ENCODE measurements around the gene RRBP1. TPM values are rescaled to one million over a fixed set of nuclear protein-coding genes. Genes with fewer than 3 reads are reported as not detected.

Gene RRBP1
- total RNA-seq, 6 experiments from 2014 or later, result 273 to 331 (median 317) TPM

DNA sequence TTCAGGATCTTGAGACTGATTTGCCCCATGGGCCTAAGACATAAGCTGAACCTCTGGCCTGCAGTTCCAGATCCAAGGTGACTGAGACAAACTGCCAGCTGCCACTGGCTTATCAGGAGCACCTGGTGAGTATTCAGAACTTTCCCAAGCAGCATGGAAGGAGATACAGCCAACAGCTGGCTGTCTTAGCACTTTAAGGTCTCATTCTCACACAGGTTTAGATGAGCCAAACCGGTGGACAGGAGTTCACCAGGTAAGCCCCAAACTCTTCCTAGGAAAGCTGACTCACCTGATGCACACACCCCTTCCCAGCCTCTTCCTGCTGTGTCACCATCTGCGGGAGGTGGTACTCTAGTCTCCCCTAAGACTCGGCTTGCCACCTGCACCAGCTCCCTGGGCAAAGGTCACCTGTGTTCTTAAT, 17.9 kb upstream of the RRBP1 start, which contains the start of gene BANF2:
TSS of gene BANF2 (plus strand) at position 36 of the 421 bp plus-strand sequence. CDS start 25,060 bp downstream, outside the sequence.
- TF ChIP-seq, protein P1, sequence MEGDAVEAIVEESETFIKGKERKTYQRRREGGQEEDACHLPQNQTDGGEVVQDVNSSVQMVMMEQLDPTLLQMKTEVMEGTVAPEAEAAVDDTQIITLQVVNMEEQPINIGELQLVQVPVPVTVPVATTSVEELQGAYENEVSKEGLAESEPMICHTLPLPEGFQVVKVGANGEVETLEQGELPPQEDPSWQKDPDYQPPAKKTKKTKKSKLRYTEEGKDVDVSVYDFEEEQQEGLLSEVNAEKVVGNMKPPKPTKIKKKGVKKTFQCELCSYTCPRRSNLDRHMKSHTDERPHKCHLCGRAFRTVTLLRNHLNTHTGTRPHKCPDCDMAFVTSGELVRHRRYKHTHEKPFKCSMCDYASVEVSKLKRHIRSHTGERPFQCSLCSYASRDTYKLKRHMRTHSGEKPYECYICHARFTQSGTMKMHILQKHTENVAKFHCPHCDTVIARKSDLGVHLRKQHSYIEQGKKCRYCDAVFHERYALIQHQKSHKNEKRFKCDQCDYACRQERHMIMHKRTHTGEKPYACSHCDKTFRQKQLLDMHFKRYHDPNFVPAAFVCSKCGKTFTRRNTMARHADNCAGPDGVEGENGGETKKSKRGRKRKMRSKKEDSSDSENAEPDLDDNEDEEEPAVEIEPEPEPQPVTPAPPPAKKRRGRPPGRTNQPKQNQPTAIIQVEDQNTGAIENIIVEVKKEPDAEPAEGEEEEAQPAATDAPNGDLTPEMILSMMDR (IDR thresholded peaks at IDR 0.05), result no peak
- no peaks in the 10 kb centered on the region for H3K9me3 Mint-ChIP-seq
- no peak within 1 kb of the TSS for H3K4me3 Mint-ChIP-seq
- H3K36me3 Mint-ChIP-seq (ENCODE audit: low read depth), result no peaks in the 10 kb centered on the region
- DNase-seq, result no peak
- peaks cover 35% of the 10 kb centered on the region for H3K27me3 Mint-ChIP-seq (ENCODE audit: insufficient read depth)
- H3K27ac Mint-ChIP-seq, result no peak within 1 kb of the TSS
- no peaks in the 10 kb centered on the region for H3K4me1 Mint-ChIP-seq (ENCODE audit: low read depth)

DNA sequence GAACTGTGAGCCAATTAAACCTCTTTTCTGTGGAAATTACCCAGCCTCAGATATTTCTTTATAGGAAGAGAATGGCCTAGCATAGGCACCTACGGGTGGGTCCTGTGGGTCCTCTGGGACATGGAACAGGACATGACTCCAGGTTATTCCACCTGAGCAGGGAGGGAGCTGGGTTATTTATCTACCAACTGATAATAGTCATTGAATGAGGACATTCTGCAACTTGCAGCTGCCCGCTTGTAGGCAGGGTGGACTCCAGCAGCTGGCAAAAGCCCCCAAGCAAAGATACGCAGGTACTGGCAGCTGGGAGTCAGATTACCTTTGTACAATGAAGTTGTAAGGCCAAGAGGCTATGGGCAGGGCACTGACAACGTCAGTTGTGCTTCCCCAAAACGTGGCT, 16.3 kb upstream of the RRBP1 start:
- Mint-ChIP-seq H3K27ac (no peak overlapping the region), H3K9me3 (no peaks in the 10 kb centered on the region), H3K36me3 (ENCODE audit: low read depth) (no peaks in the 10 kb centered on the region), H3K27me3 (ENCODE audit: insufficient read depth) (peaks cover 39% of the 10 kb centered on the region), H3K4me3 (no peak overlapping the region), H3K4me1 (ENCODE audit: low read depth) (no peaks in the 10 kb centered on the region)
- no peak for DNase-seq
- TF ChIP-seq, protein P1 (IDR thresholded peaks at IDR 0.05), result no peak

DNA sequence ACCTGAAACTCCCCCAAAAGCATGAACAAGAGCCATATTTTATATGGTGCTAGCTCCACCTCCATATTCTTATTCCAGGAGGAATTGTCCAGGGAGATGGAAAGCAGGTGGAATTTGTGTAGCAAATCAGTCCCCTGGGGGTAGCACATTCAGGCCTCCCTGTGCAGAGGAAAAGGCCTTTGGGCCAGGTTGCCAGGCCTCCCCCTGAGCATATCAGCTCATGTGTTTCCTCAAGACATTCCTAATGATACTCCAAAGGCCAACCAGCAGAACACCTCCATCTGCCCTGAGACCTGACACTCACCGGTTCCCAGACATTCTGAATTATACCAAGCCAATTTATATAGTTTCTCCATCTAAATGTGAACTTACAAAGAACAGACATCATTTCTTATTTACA, 15.1 kb upstream of the RRBP1 start:
- no peak overlapping the region for H3K4me3 Mint-ChIP-seq
- no peaks in the 10 kb centered on the region for H3K9me3 Mint-ChIP-seq
- no peak overlapping the region for H3K27ac Mint-ChIP-seq
- no peaks in the 10 kb centered on the region for H3K4me1 Mint-ChIP-seq (ENCODE audit: low read depth)
- TF ChIP-seq, protein P1 (IDR thresholded peaks at IDR 0.05), result no peak
- H3K27me3 Mint-ChIP-seq (ENCODE audit: insufficient read depth), result peaks cover 36% of the 10 kb centered on the region
- DNase-seq, result no peak
- no peaks in the 10 kb centered on the region for H3K36me3 Mint-ChIP-seq (ENCODE audit: low read depth)

DNA sequence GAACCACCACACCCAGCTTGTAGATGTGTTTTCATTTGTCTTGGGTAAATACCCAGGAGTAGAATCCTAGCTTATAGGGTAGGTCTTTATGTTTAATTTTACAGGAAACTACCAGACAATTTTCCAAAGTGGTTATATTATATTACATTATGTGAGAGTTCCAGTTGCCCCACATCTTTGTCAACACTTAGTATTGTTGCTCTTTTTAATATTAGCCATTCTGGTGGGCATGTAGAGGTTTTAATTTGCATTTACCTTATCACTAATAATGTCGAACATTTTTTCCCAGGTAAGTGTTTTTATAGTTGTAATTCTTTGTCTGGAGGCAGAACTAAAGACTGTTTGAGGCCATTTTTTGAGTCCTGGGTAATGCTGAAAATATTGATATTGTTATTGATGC, 14.2 kb upstream of the RRBP1 start:
- H3K9me3 Mint-ChIP-seq, result no peaks in the 10 kb centered on the region
- peaks cover 33% of the 10 kb centered on the region for H3K27me3 Mint-ChIP-seq (ENCODE audit: insufficient read depth)
- H3K4me3 Mint-ChIP-seq, result no peak overlapping the region
- TF ChIP-seq, protein P1 (IDR thresholded peaks at IDR 0.05), result no peak
- no peak for DNase-seq
- H3K27ac Mint-ChIP-seq, result no peak overlapping the region
- H3K4me1 Mint-ChIP-seq (ENCODE audit: low read depth), result peaks cover 5% of the 10 kb centered on the region
- H3K36me3 Mint-ChIP-seq (ENCODE audit: low read depth), result 0 out of 2 replicates have a peak, but pooled peaks cover 2% of the 10 kb centered on the region

DNA sequence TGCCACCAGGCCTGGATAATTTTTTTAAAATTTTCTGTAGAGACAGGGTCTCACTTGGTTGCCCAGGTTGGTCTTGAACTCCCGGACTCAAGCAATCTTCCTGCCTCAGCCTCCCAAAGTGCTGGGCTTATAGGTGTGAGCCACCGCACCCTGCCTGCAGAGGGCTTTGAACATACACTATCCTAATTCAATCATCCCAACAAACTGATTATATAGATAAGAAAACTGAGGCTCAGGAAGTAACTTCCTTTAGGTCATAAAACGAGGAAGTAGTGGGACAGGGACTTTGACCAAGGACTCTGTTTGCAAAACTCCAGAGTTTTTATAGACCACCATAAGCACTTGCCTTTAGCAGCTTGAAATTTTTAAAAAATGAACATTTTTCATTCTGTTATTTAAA, 12.7 kb upstream of the RRBP1 start:
- DNase-seq, result no peak
- peaks cover 24% of the 10 kb centered on the region for H3K27me3 Mint-ChIP-seq (ENCODE audit: insufficient read depth)
- no peaks in the 10 kb centered on the region for H3K9me3 Mint-ChIP-seq
- 0 out of 2 replicates have a peak, but pooled peaks cover 5% of the 10 kb centered on the region for H3K36me3 Mint-ChIP-seq (ENCODE audit: low read depth)
- H3K4me3 Mint-ChIP-seq, result no peak overlapping the region
- TF ChIP-seq, protein P1 (IDR thresholded peaks at IDR 0.05), result no peak
- H3K4me1 Mint-ChIP-seq (ENCODE audit: low read depth), result peaks cover 9% of the 10 kb centered on the region
- H3K27ac Mint-ChIP-seq, result no peak overlapping the region

All from HFFc6 (cell line).